Activated CD4-positive, alpha-beta memory T cell treated with anti-CD3 and anti-CD28 coated beads, Interleukin-2, amount 10 ng/mL, durations not matched to agents 7 days and 5 days (primary cell): Measurements from ENCODE around the gene NEUROG3. TPM values are rescaled to one million over a fixed set of nuclear protein-coding genes. Genes with fewer than 3 reads are reported as not detected.

Source experiments
- CTCF ChIA-PET: fragments of 350-600 bp; sonication (Branson Sonifier 250); formaldehyde crosslinking; loops from one replicate; lab custom pipeline; 2021; ENCODE audit warnings: antibody characterized with exemption, inconsistent platforms; lab: Charles Lee
- POLR2A ChIA-PET: fragments of 350-600 bp; sonication (Branson Sonifier 250); formaldehyde crosslinking; loops from one replicate; lab custom pipeline; 2021; ENCODE audit warnings: antibody characterized with exemption; lab: Charles Lee
- DNase-seq: peaks from one replicate; pipeline ENCODE4 v3.0.0-alpha.2; 2020
- H3K27ac Mint-ChIP-seq: one replicate; pipeline ENCODE4 v1.8.0; 2021; ENCODE audit warnings: mild to moderate bottlenecking, mixed read lengths
- H3K27me3 Mint-ChIP-seq: one replicate; pipeline ENCODE4 v1.8.0; 2021; ENCODE audit warnings: mixed read lengths
- H3K36me3 Mint-ChIP-seq: one replicate; pipeline ENCODE4 v1.8.0; 2021; ENCODE audit warnings: low read depth, mixed read lengths
- H3K4me1 Mint-ChIP-seq: one replicate; pipeline ENCODE4 v1.8.0; 2021; ENCODE audit warnings: mixed read lengths
- H3K4me3 Mint-ChIP-seq: one replicate; pipeline ENCODE4 v1.8.0; 2021; ENCODE audit warnings: mild to moderate bottlenecking, mixed read lengths
- H3K9me3 Mint-ChIP-seq: one replicate; pipeline ENCODE4 v1.8.0; 2021; ENCODE audit warnings: mixed read lengths
- total RNA-seq, 2 experiments: library from RNA; stranded (reverse); gene quantifications; one replicate each; pipeline ENCODE4 v1.2.3, GENCODE V29; 2021

Gene NEUROG3
- total RNA-seq, 2 experiments from 2014 or later = 0.23 TPM; not detected in 1

- ChIA-PET POLR2A (interaction anchor here (0.6 kb wide), 1 partner anchor 403 kb away, joined by 3 read pairs; no protein-coding TSS in a partner anchor), CTCF (interaction anchor here (2.1 to 2.4 kb wide), 2 partner anchors 13 to 109 kb away, joined by 5 to 8 read pairs; no protein-coding TSS in a partner anchor)
- Mint-ChIP-seq H3K4me3 (no peak overlapping the region), H3K27ac (no peak overlapping the region), H3K4me1 (no peaks in the 10 kb centered on the region), H3K9me3 (no peaks in the 10 kb centered on the region), H3K36me3 (no peaks in the 10 kb centered on the region), H3K27me3 (peaks cover 18% of the 10 kb centered on the region)
- DNase-seq = no peak
Observed at GRCh38 chr10:69527961-69528360, 45.3 kb downstream of the NEUROG3 start.

Other genes with a start within 250 kb of the NEUROG3 start
- gene TACR2, start 156.5 kb downstream of the NEUROG3 start, total RNA-seq = not detected
- gene TSPAN15, start 122.0 kb downstream of the NEUROG3 start, total RNA-seq = 1 to 10 TPM; 9.0 to 9.1 TPM
- gene FAM241B, start 56.8 kb upstream of the NEUROG3 start, total RNA-seq = 1 to 10 TPM; 2.7 to 3.2 TPM
- not detected for gene COL13A1, start 228.5 kb upstream of the NEUROG3 start, total RNA-seq